GM23338 (cell line): ENCODE results near the gene AKAP13. TPM values are rescaled to one million over a fixed set of nuclear protein-coding genes. Genes with fewer than 3 reads are reported as not detected.

Source experiments
- ATAC-seq: fragments of 200-7000 bp; cut with Tn5 transposase; 3 replicates; pipeline ENCODE4 v1.9.1; 2020
- DNase-seq: peaks from one replicate; pipeline ENCODE4 v3.0.0-alpha.2; 2015; ENCODE audit warnings: low spot score
- H2AFZ ChIP-seq: fragments of 200-600 bp; sonication (generic); 2 replicates; pipeline ENCODE4 v1.8.0; 2016; ENCODE audit warnings: antibody characterized with exemption, mild to moderate bottlenecking, moderate library complexity
- H3F3A ChIP-seq: fragments of 200-600 bp; sonication (generic); replicated peaks from 2 replicates; pipeline ENCODE4 v1.8.0; 2017; ENCODE audit warnings: antibody characterized with exemption, mixed run types, low read depth
- H3K27ac ChIP-seq: fragments of 200-600 bp; sonication (generic); 2 replicates; pipeline ENCODE4 v1.6.1; 2016; ENCODE audit warnings: low read depth
- H3K27me3 ChIP-seq: fragments of 200-600 bp; sonication (generic); 2 replicates; pipeline ENCODE4 v1.8.0; 2016; ENCODE audit warnings: mild to moderate bottlenecking, mixed run types, moderate library complexity; ENCODE audit not compliant: insufficient read depth
- H3K36me3 ChIP-seq: fragments of 200-600 bp; sonication (generic); 2 replicates; pipeline ENCODE4 v1.8.0; 2016; ENCODE audit warnings: mild to moderate bottlenecking; ENCODE audit not compliant: insufficient read depth
- H3K4me1 ChIP-seq: fragments of 200-600 bp; sonication (generic); 2 replicates; pipeline ENCODE4 v1.8.0; 2016; ENCODE audit warnings: mild to moderate bottlenecking, moderate library complexity; ENCODE audit not compliant: insufficient read depth
- H3K4me2 ChIP-seq: fragments of 200-600 bp; sonication (generic); 2 replicates; pipeline ENCODE4 v1.7.1; 2017; ENCODE audit warnings: mixed run types
- H3K4me3 ChIP-seq: fragments of 200-600 bp; sonication (generic); 2 replicates; pipeline ENCODE4 v1.6.1; 2016; ENCODE audit warnings: mixed run types
- H3K79me2 ChIP-seq: fragments of 200-600 bp; sonication (generic); replicated peaks from 2 replicates; pipeline ENCODE4 v1.8.0; 2017; ENCODE audit warnings: mild to moderate bottlenecking; ENCODE audit not compliant: insufficient read depth
- H3K9me2 ChIP-seq: fragments of 200-600 bp; sonication (generic); 2 replicates; pipeline ENCODE4 v1.8.0; 2017; ENCODE audit not compliant: insufficient read depth
- H4K20me1 ChIP-seq: fragments of 200-600 bp; sonication (generic); replicated peaks from 2 replicates; pipeline ENCODE4 v1.8.0; 2017; ENCODE audit warnings: mild to moderate bottlenecking; ENCODE audit not compliant: insufficient read depth
- H3K27ac Mint-ChIP-seq: 2 replicates; pipeline ENCODE4 v1.8.0; 2020; ENCODE audit warnings: inconsistent platforms, mild to moderate bottlenecking, moderate library complexity, mixed read lengths
- H3K27me3 Mint-ChIP-seq: 3 replicates; pipeline ENCODE4 v1.8.0; 2022; ENCODE audit warnings: low read depth, mild to moderate bottlenecking, moderate library complexity, mixed read lengths, inconsistent platforms; ENCODE audit not compliant: insufficient read depth, poor library complexity
- H3K36me3 Mint-ChIP-seq: 3 replicates; pipeline ENCODE4 v1.8.0; 2021; ENCODE audit warnings: low read depth, mild to moderate bottlenecking, inconsistent platforms, moderate library complexity, mixed read lengths
- H3K4me1 Mint-ChIP-seq: 3 replicates; pipeline ENCODE4 v1.8.0; 2020; ENCODE audit warnings: mild to moderate bottlenecking, inconsistent platforms, mixed read lengths
- H3K4me3 Mint-ChIP-seq: 3 replicates; pipeline ENCODE4 v1.8.0; 2021; ENCODE audit warnings: moderate library complexity, mild to moderate bottlenecking, inconsistent platforms, mixed read lengths
- H3K9me3 Mint-ChIP-seq: 3 replicates; pipeline ENCODE4 v1.8.0; 2020; ENCODE audit warnings: moderate library complexity, mild to moderate bottlenecking, inconsistent platforms, mixed read lengths
- ETS1 ChIP-seq: IDR thresholded peaks from 2 replicates; pipeline ENCODE4 v1.6.1; 2016; ENCODE audit warnings: antibody characterized with exemption
- EZH2 ChIP-seq: fragments of 200-600 bp; sonication (generic); IDR thresholded peaks from one replicate; pipeline ENCODE4 v1.8.0; 2017; ENCODE audit warnings: antibody characterized with exemption, mild to moderate bottlenecking, low read depth; ENCODE audit not compliant: unreplicated experiment
- EZH2phosphoT487 ChIP-seq: fragments of 200-600 bp; sonication (generic); IDR thresholded peaks from one replicate; pipeline ENCODE4 v1.8.1; 2018; ENCODE audit warnings: antibody characterized with exemption; ENCODE audit not compliant: unreplicated experiment
- JUNB ChIP-seq: IDR thresholded peaks from one replicate; pipeline ENCODE4 v1.6.1; 2016; ENCODE audit warnings: antibody characterized with exemption; ENCODE audit not compliant: unreplicated experiment
- NANOG ChIP-seq: IDR thresholded peaks from 2 replicates; pipeline ENCODE4 v1.6.1; 2016; ENCODE audit warnings: antibody characterized with exemption, borderline replicate concordance
- POLR2AphosphoS5 ChIP-seq: IDR thresholded peaks from 2 replicates; pipeline ENCODE4 v1.6.1; 2016; ENCODE audit warnings: antibody characterized with exemption, low read depth
- REST ChIP-seq: IDR thresholded peaks from one replicate; pipeline ENCODE4 v1.6.1; 2018; ENCODE audit warnings: antibody characterized with exemption; ENCODE audit not compliant: unreplicated experiment
- STAT1 ChIP-seq: IDR thresholded peaks from one replicate; pipeline ENCODE4 v1.6.1; 2016; ENCODE audit warnings: antibody characterized with exemption; ENCODE audit not compliant: unreplicated experiment
- ZNF114 ChIP-seq: fragments of 250-450 bp; sonication (Bioruptor Pico); IDR thresholded peaks from 2 replicates; pipeline ENCODE4 v1.5.0; 2020; ENCODE audit warnings: mild to moderate bottlenecking, moderate library complexity
- ZNF331 ChIP-seq: fragments of 250-450 bp; sonication (Bioruptor Pico); IDR thresholded peaks from 2 replicates; pipeline ENCODE4 v1.5.0; 2020; ENCODE audit warnings: low read depth, mild to moderate bottlenecking, moderate library complexity
- ZNF462 ChIP-seq: fragments of 250-450 bp; sonication (Bioruptor Pico); IDR thresholded peaks from 2 replicates; pipeline ENCODE4 v1.5.0; 2020; ENCODE audit warnings: mild to moderate bottlenecking, moderate library complexity
- polyA plus RNA-seq: library from polyadenylated mRNA; unstranded; fragments of >200 nt; fragmentation: Nextera tagmentation; extraction: Ambion mirVana; gene quantifications from 2 replicates; pipeline ENCODE4 v1.2.1, GENCODE V29; 2016
- total RNA-seq: library from RNA; depleted of rRNA; stranded (reverse); fragments of >200 nt; shearing (Covaris generic); gene quantifications from 2 replicates; pipeline ENCODE4 v1.2.3, GENCODE V29; 2014

AKAP13 gene
- total and polyA plus RNA-seq, 2 experiments from 2014 or later = 46.2 to 60.7 TPM

GRCh38 chr15:85607842-85608241 is 227.4 kb downstream of the AKAP13 start:
- no peaks in the 10 kb centered on the region for H3F3A ChIP-seq
- no peaks in the 10 kb centered on the region; the same call in 1 of the 2 replicates for H3K79me2 ChIP-seq
- H2AFZ ChIP-seq = no peak overlapping the region
- no peaks in the 10 kb centered on the region for H3K27me3 ChIP-seq
- Mint-ChIP-seq H3K27me3 (peaks cover 5% of the 10 kb centered on the region), H3K9me3 (no peaks in the 10 kb centered on the region), H3K4me1 (no peaks in the 10 kb centered on the region), H3K36me3 (no peaks in the 10 kb centered on the region), H3K4me3 (no peak overlapping the region), H3K27ac (no peak overlapping the region; the same call in 1 of the 2 replicates)
- DNase-seq (no peak), ATAC-seq (no peak)
- no peaks in the 10 kb centered on the region for H3K9me2 ChIP-seq
- H3K4me3 ChIP-seq = no peak overlapping the region
- H3K36me3 ChIP-seq = no peaks in the 10 kb centered on the region
- H3K4me2 ChIP-seq = no peak overlapping the region
- H3K4me1 ChIP-seq = no peaks in the 10 kb centered on the region
- H3K27ac ChIP-seq = no peak overlapping the region
- TF ChIP-seq JUNB (no peak), ZNF114 (no peak), ZNF462 (CRISPR knock-in tag) (no peak), POLR2AphosphoS5 (no peak), EZH2phosphoT487 (no peak)
- H4K20me1 ChIP-seq = no peaks in the 10 kb centered on the region

- H3K4me3 Mint-ChIP-seq = no peak overlapping the region
- no peak overlapping the region for H3K27ac Mint-ChIP-seq
- Histone ChIP-seq H3K4me2 (no peak overlapping the region), H2AFZ (no peak overlapping the region), H3K79me2 (no peaks in the 10 kb centered on the region; the same call in 1 of the 2 replicates), H3K36me3 (no peaks in the 10 kb centered on the region), H3F3A (no peaks in the 10 kb centered on the region), H3K27ac (no peak overlapping the region), H4K20me1 (no peaks in the 10 kb centered on the region), H3K9me2 (no peaks in the 10 kb centered on the region), H3K27me3 (no peaks in the 10 kb centered on the region), H3K4me1 (no peaks in the 10 kb centered on the region), H3K4me3 (no peak overlapping the region)
- no peaks in the 10 kb centered on the region for H3K4me1 Mint-ChIP-seq
- H3K9me3 Mint-ChIP-seq = no peaks in the 10 kb centered on the region
- DNase-seq (no peak), ATAC-seq (no peak)
- H3K27me3 Mint-ChIP-seq = peaks cover 3% of the 10 kb centered on the region
- no peaks in the 10 kb centered on the region for H3K36me3 Mint-ChIP-seq
- TF ChIP-seq ZNF331 (CRISPR knock-in tag) = no peak
- TF ChIP-seq NANOG = no peak
- TF ChIP-seq REST = no peak
- TF ChIP-seq ZNF114 = no peak
- no peak for TF ChIP-seq EZH2
- no peak for TF ChIP-seq ETS1
- no peak for TF ChIP-seq STAT1
Observed at GRCh38 chr15:85609492-85609891, 229.1 kb downstream of the AKAP13 start.
